ENCODE results near the gene ROBO2.

Gene ROBO2

GRCh38 chr3:77648664-77649063, 608.8 kb downstream of the ROBO2 start:
- H3K27ac ChIP-seq (replicated peaks) = no peak overlapping the region
- H3K4me3 ChIP-seq (replicated peaks; ENCODE audit: insufficient read depth, low read length) = no peak overlapping the region
- no peak for DNase-seq (ENCODE audit: low read depth in 1 of 2, low spot score in 1 of 2)
- no peaks in the 10 kb centered on the region for H3K27me3 ChIP-seq (ENCODE audit: insufficient read depth, poor library complexity, severe bottlenecking)
- TF ChIP-seq, protein P1, sequence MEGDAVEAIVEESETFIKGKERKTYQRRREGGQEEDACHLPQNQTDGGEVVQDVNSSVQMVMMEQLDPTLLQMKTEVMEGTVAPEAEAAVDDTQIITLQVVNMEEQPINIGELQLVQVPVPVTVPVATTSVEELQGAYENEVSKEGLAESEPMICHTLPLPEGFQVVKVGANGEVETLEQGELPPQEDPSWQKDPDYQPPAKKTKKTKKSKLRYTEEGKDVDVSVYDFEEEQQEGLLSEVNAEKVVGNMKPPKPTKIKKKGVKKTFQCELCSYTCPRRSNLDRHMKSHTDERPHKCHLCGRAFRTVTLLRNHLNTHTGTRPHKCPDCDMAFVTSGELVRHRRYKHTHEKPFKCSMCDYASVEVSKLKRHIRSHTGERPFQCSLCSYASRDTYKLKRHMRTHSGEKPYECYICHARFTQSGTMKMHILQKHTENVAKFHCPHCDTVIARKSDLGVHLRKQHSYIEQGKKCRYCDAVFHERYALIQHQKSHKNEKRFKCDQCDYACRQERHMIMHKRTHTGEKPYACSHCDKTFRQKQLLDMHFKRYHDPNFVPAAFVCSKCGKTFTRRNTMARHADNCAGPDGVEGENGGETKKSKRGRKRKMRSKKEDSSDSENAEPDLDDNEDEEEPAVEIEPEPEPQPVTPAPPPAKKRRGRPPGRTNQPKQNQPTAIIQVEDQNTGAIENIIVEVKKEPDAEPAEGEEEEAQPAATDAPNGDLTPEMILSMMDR (IDR thresholded peaks at IDR 0.05; ENCODE audit: insufficient read depth, low read length) = no peak
- TF ChIP-seq, protein P2, sequence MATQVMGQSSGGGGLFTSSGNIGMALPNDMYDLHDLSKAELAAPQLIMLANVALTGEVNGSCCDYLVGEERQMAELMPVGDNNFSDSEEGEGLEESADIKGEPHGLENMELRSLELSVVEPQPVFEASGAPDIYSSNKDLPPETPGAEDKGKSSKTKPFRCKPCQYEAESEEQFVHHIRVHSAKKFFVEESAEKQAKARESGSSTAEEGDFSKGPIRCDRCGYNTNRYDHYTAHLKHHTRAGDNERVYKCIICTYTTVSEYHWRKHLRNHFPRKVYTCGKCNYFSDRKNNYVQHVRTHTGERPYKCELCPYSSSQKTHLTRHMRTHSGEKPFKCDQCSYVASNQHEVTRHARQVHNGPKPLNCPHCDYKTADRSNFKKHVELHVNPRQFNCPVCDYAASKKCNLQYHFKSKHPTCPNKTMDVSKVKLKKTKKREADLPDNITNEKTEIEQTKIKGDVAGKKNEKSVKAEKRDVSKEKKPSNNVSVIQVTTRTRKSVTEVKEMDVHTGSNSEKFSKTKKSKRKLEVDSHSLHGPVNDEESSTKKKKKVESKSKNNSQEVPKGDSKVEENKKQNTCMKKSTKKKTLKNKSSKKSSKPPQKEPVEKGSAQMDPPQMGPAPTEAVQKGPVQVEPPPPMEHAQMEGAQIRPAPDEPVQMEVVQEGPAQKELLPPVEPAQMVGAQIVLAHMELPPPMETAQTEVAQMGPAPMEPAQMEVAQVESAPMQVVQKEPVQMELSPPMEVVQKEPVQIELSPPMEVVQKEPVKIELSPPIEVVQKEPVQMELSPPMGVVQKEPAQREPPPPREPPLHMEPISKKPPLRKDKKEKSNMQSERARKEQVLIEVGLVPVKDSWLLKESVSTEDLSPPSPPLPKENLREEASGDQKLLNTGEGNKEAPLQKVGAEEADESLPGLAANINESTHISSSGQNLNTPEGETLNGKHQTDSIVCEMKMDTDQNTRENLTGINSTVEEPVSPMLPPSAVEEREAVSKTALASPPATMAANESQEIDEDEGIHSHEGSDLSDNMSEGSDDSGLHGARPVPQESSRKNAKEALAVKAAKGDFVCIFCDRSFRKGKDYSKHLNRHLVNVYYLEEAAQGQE (IDR thresholded peaks at IDR 0.05; ENCODE audit: insufficient replicate concordance, low read depth) = no peak
- no peak for TF ChIP-seq GABPA (IDR thresholded peaks at IDR 0.05; ENCODE audit: low read depth)
- TF ChIP-seq POLR2AphosphoS5 (IDR thresholded peaks at IDR 0.05; ENCODE audit: low read depth) = no peak
- TF ChIP-seq SPI1 (IDR thresholded peaks at IDR 0.05; ENCODE audit: borderline replicate concordance, low read depth) = no peak

GRCh38 chr3:77652624-77653023, 612.7 kb downstream of the ROBO2 start:
- no peaks in the 10 kb centered on the region for H3K27me3 ChIP-seq (ENCODE audit: insufficient read depth, poor library complexity, severe bottlenecking)
- no peak for TF ChIP-seq POLR2AphosphoS5 (IDR thresholded peaks at IDR 0.05; ENCODE audit: low read depth)
- H3K4me3 ChIP-seq (replicated peaks; ENCODE audit: insufficient read depth, low read length) = no peak overlapping the region
- no peak for DNase-seq (ENCODE audit: low read depth in 1 of 2, low spot score in 1 of 2)
- H3K27ac ChIP-seq (replicated peaks) = no peak overlapping the region

GRCh38 chr3:77655396-77655795, 615.5 kb downstream of the ROBO2 start:
- DNase-seq (ENCODE audit: low read depth in 1 of 2, low spot score in 1 of 2) = no peak
- Histone ChIP-seq H3K27me3 (ENCODE audit: insufficient read depth, poor library complexity, severe bottlenecking) (no peaks in the 10 kb centered on the region), H3K4me3 (replicated peaks; ENCODE audit: insufficient read depth, low read length) (no peak overlapping the region), H3K27ac (replicated peaks) (no peak overlapping the region)
- TF ChIP-seq, protein P1 (IDR thresholded peaks at IDR 0.05; ENCODE audit: insufficient read depth, low read length) = no peak
- TF ChIP-seq GABPA (IDR thresholded peaks at IDR 0.05; ENCODE audit: low read depth) (no peak), POLR2AphosphoS5 (IDR thresholded peaks at IDR 0.05; ENCODE audit: low read depth) (no peak), SPI1 (IDR thresholded peaks at IDR 0.05; ENCODE audit: borderline replicate concordance, low read depth) (no peak)
- TF ChIP-seq, protein P2 (IDR thresholded peaks at IDR 0.05; ENCODE audit: insufficient replicate concordance, low read depth) = no peak

GRCh38 chr3:77660718-77661117, 620.8 kb downstream of the ROBO2 start:
- TF ChIP-seq SPI1 (IDR thresholded peaks at IDR 0.05; ENCODE audit: borderline replicate concordance, low read depth) = no peak
- TF ChIP-seq, protein P1 (IDR thresholded peaks at IDR 0.05; ENCODE audit: insufficient read depth, low read length) = no peak
- TF ChIP-seq, protein P2 (IDR thresholded peaks at IDR 0.05; ENCODE audit: insufficient replicate concordance, low read depth) = no peak
- TF ChIP-seq GABPA (IDR thresholded peaks at IDR 0.05; ENCODE audit: low read depth) = no peak
- TF ChIP-seq POLR2AphosphoS5 (IDR thresholded peaks at IDR 0.05; ENCODE audit: low read depth) = no peak
- no peak overlapping the region for H3K4me3 ChIP-seq (replicated peaks; ENCODE audit: insufficient read depth, low read length)
- no peaks in the 10 kb centered on the region for H3K27me3 ChIP-seq (ENCODE audit: insufficient read depth, poor library complexity, severe bottlenecking)
- H3K27ac ChIP-seq (replicated peaks) = no peak overlapping the region
- no peak for DNase-seq (ENCODE audit: low read depth in 1 of 2, low spot score in 1 of 2)
